GM13977 (cell line): Measurements from ENCODE around the gene CCNL2.

ENCODE experiments used
- DNase-seq: peaks from one replicate; pipeline ENCODE4 v3.0.0; 2012; ENCODE audit warnings: low spot score
- CTCF ChIP-seq: IDR thresholded peaks from 2 replicates; pipeline ENCODE4 v1.5.1; 2012; ENCODE audit warnings: mild to moderate bottlenecking, control low read depth; ENCODE audit not compliant: insufficient read depth; ENCODE audit errors: extremely low read depth, missing control alignments
- in situ Hi-C: fragments of 300-500 bp; cut with MboI; formaldehyde crosslinking; loops from one replicate; pipeline ENCODE4 v1.12.0; 2022; ENCODE audit warnings: low sequenced_read_pairs, low pct_unique_long_range_greater_than_20kb, mixed read lengths, inconsistent platforms; ENCODE audit not compliant: unreplicated experiment

The CCNL2 gene

DNA sequence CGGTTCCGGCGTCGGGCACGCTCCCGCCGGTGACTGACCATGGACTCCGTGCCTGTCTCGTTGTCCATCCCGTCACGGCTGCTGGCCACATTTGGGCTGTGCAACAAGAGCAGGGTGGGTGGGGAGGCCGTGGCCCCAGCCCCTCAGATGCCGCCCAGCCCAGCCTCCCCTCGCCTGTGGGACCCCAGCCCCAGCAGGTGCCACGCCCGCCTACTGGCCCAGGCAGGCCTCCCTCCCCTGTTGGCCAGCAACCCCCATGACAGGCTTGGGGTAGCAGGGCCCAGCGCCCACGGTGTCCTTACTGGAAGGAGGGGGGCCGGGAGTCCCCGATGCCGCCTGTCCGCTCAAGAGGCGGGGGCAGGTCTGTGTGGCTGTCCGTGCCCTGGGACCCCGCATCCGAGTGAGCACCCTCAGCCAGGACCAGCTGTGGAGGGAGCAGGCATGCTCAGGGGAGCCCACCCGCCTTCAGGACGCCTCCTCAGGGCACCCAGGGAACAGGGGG is 57.0 kb downstream of the CCNL2 start:
- TF ChIP-seq CTCF = no peak
- DNase-seq = no peak
- in situ Hi-C loops = no loop called here

GRCh38 chr1:1341549-1342021 is 57.5 kb downstream of the CCNL2 start:
- DNase-seq = no peak
- no peak for TF ChIP-seq CTCF
- in situ Hi-C loops = no loop called here

GRCh38 chr1:1340791-1341548 is 58.2 kb downstream of the CCNL2 start:
- TF ChIP-seq CTCF = no peak
- DNase-seq = no peak
- in situ Hi-C loops = no loop called here

GRCh38 chr1:1340185-1340584 is 59.0 kb downstream of the CCNL2 start:
- DNase-seq = no peak
- in situ Hi-C loops = no loop called here
- TF ChIP-seq CTCF = no peak

DNA sequence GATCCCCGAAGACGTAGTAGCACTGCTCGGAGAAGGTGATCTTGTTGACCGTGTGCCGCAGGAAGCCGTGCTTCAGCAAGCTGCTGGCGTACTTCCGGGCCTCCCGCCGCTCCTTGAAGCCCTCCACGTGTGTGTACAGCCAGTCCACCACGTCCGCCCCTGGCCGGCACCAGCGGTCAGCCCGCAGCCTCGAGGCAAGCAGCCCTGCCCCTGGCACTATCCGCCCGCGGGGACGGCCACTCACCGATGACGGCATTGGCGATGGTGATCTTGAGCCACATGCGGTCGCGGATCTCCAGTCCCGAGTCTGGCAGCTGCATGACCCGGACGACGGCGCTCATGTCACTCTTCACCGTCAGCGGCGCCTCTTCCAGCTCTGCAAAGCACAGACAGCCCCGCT is 60.9 kb downstream of the CCNL2 start:
- in situ Hi-C loops = no loop called here
- no peak for TF ChIP-seq CTCF
- DNase-seq = no peak

- TF ChIP-seq CTCF = no peak
- in situ Hi-C loops = no loop called here
Measured at GRCh38 chr1:1337793-1338147, 61.4 kb downstream of the CCNL2 start.

More at GRCh38 chr1:1337793-1338147, 61.4 kb downstream of the CCNL2 start:
- peak; percentile 83 for DNase-seq
